ENCODE results near the gene MAP2K4.
"Not testable (repeated sequence)": the region's sequence is repeated elsewhere in the genome, so short reads cannot be mapped to it uniquely, and the experiment has no call there.

MAP2K4 gene

DNA sequence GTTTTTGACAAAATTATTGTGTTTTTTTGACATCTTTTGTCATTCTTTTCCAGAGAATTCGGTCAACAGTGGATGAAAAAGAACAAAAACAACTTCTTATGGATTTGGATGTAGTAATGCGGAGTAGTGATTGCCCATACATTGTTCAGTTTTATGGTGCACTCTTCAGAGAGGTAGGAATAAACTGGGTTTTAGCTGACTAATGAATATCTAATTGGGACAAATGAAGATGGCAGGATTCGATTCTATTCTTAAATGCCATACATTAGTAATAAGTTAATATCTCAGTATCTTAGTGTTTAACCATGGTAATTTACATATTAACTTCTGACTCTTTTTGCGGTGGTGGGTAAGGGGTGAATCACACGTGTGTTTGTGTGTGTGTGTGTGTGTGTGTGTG lies 74.8 kb downstream of the MAP2K4 start:
- no peak for DNase-seq

DNA sequence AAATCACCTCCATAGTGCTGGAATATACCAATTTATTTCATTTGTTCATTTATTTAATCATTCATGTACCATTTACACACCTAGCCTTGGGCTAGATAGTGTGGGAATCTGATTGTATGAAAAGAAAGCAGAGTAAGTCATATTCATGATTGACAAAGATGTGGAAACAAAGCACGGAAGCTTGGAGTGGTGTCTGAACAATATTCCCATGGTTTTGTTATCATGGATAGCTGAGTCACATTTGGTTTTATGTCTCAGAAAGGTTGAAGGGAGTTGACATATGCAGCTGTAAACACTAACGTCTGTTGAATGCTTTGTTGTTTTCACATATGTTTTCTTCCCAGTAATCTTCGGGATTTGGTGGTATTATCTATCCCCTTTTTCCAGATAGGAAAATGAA lies 76.6 kb downstream of the MAP2K4 start:
- no peak for DNase-seq

DNA sequence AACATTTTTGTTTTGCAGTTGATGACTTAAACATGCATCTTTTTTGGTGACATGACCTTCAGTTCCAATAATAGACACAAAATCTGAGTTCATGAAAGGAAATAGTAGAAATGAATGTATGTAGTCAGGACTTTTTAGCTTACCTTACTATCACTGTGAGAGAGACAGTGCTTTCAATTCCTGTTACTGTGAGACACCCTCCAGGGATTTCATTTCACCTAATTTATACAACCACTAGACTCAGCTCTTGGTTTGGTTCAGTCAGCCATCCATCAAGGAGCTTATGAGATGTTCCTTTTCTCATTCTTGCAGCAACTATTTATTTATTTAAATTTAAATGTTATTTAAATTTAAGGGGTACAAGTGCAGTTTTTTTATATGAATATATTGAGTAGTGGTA lies 77.9 kb downstream of the MAP2K4 start:
- DNase-seq, result no peak

DNA sequence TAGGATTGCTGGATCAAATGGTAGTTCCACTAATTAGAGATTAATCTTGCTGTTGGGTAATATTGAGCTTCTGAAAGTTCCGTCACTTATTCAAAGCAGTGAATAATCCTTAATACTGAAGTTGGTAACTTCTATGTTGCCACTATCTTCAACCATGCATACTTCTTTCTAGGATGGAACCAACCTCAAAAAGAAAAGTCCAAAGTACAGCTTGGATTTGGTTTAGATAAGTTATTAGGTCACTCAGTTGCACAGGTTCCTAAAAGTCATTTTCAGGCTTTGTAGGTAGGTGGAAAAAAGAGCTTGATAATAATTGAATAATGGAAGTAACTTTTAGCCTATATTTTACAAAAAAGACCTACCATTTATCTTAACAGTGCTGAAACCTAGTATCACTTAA lies 78.7 kb downstream of the MAP2K4 start:
- DNase-seq, result no peak

DNA sequence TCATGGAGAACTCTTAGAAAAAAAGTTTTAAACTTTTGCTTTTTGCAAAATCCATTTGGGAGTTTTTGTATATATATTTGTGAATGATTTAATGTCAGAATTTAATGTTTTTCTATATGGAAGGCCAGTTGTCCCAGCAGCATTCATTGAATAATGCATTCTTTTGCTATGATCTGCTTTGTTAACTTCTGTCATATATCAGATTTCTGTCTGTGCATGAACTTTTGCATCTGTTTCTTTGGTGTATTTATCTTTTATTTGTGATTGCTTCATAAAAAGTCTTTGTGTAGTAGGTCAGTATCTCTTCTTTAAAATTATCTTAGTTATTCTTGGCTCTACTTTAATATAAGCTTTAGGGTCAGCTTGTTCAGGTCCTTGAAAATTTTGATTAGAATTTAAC lies 84.2 kb downstream of the MAP2K4 start:
- no peak for DNase-seq

DNA sequence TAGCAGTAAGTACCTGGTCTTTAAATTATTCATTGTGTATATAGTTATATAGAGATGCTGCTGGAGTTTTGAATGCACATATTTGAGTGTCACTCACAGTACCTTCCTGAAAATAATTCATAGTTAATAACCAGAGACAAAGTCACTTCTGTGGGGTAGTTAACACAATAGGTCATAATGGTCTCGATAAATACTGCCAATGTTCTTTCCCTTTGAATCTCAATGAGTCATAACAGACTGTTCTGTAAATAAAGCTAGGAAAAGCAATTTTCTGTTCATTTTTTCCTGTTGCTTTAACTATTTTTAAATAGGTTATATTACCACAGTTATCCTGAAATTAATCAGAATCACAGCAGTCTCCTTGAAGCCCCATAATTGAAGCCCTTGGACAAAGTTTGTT lies 87.2 kb downstream of the MAP2K4 start:
- DNase-seq, result no peak

DNA sequence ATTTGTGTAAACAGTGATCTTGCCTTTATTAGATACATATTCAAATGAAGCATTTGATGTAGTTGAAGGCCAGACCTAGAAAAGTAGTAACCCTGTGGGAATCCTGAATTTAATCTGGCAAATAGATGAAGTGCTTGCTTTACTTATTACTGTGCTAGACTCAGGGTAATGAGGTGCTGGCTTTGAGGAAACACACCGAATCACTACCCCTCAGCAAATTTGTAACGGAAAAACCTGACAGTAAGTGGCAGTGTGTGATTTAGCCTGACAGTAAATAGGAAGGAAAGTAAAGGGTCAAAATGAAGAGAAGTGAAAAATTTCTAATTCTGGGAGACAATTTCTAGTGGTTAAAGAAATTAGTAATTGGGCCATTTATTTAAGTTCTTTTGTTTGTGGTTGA lies 90.2 kb downstream of the MAP2K4 start:
- no peak for DNase-seq

DNA sequence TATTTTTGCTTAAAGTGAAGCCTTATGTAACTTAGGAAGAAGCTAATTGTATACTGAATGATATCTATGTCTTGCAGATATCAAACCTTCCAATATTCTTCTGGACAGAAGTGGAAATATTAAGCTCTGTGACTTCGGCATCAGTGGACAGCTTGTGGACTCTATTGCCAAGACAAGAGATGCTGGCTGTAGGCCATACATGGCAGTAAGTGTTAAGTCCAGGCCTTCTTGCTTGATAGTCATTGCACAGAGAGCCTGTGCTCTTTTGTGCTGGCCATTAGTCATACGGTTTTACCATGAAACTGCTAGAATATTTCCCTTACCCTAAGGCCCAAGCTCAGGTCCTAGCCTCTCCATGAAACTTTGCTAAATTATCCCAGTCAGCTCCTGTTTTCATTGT lies 92.5 kb downstream of the MAP2K4 start:
- DNase-seq, result no peak

DNA sequence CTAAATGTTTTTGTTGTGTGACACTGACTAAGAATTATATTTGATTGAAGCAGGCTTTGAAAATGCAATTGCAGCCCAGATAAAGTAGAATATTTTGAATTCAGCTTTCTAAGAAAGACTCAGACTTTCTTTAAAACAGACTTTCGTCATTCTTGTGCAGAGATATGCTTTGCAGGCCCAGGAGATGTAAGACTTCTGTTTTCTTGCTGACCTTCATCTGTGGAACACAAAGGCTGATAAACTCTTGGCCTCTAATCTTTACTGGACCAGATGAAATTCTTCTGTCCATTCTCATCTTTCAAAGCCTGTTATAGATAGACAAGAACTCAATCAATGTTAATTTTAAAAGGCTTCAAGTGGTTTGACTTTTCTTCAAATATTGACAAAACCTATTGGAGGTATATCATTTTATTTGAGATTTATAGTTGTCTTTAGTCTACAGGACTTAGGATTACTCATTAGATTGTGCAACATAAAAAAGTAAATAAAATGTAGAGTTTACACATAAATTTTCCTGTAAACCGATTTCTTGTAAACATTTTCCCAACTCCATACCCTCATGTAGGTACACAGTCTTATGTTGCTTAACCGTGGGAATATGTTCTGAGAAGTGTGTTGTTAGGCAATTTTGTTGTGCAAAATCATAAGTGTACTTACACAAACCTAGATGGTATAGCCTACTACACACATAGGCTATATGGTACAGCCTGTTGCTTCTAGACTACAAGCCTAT lies 94.2 kb downstream of the MAP2K4 start:
- no peak for DNase-seq

DNA sequence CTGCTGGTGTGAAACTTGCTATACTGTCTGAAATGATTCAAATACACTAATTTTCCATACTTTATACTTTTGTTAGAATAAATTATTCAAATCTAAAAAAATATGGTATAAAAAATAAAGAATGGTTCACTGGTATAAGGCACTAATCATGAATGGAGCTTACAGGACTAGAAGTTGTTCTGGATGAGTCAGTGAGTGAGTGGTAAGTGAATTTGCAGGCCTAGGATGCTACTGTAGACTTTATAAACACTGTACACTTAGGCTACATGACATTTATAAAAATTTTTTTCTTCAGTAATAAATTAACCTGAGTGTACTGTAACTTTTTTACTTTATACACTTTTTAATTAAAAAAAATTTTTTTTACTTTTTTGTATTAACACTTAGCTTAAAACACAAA lies 95.5 kb downstream of the MAP2K4 start:
- DNase-seq, result no peak

DNA sequence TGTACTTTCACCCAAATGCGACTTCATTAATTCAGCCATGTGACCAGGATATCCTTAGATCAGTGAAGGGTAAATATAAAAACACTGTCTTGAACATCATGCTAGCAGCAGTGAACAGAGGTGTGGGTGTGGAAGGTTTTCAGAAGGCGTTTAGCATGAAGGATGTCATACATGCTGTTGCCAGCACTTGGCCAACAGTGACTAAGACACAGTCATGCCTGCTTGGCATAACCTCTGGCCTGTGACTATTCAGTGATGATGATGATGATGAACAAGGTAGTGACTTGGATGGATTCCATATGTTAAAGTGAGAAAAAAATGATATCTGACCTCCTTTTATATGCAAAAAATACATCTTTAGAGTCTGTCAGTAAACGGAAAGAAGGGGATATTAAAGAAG lies 97.9 kb downstream of the MAP2K4 start:
- no peak for DNase-seq

DNA sequence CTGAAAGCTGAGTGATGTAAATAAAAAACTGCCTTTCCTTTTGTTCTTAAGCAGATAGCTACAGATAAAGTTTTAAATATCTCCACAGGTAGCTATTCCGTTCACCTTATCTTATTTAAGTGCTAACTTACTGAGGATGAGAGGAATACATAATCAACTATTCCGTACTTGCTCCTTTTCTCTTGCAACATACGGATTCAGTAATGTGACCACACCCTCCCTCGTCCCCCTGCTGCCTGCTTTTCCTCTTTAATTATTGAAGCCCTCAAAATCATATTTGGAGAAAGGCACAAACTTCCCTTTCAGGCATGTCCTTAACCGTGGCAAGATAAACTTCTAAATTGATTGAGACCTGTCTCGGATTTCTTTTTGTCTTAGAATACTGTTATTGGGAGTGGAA lies 101.4 kb downstream of the MAP2K4 start:
- DNase-seq, result no peak

DNA sequence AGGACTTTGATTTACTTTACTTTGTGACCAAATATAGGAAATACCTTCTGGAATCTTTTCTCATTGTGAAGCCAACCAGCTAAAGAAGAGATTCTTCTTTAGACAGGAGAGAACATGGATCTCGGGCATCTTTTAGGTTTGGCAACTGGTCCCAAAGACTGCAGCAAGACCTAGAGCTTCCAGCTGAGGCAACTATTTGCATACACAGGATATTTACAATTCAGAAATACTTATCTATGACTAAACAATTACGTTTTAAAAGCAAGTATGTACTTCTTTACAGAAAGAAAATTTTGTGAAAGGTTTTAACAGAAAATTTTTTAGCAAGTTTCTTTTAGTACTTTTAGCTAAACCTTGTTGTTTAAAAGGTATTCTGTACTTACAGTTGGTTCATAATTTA lies 106.5 kb downstream of the MAP2K4 start:
- DNase-seq, result no peak

DNA sequence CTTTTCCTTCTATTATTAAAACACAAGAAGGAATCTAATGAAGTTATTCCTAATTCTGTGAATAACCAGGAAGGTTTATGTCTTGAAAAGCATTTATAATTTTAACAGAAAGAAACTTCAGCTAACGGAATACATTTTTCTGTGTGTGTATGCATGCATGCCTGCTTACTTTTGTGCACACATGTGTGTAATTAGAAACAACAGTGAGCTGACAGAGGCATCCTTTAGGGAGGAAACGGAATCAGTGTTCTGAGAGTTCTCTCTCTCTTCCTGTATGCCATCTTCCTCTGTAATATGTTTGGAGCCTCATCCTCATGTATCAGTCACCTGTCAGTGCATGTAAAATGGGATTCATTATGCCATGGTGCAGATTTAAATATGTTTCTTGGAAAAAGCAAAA lies 107.0 kb downstream of the MAP2K4 start:
- no peak for DNase-seq

DNA sequence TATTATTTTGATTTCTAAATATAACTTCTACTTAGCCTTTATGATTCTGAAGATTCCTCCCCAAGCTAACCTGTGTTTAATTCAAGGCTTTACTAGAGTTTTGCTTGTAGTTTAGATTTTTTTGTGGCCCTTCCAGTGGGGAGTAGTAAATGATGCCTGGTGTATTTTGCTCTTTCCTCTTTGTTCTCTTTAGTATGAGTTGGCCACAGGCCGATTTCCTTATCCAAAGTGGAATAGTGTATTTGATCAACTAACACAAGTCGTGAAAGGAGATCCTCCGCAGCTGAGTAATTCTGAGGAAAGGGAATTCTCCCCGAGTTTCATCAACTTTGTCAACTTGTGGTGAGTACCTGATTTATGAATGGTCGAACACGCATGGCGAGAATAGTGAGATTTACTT lies 108.3 kb downstream of the MAP2K4 start:
- no peak for DNase-seq

DNA sequence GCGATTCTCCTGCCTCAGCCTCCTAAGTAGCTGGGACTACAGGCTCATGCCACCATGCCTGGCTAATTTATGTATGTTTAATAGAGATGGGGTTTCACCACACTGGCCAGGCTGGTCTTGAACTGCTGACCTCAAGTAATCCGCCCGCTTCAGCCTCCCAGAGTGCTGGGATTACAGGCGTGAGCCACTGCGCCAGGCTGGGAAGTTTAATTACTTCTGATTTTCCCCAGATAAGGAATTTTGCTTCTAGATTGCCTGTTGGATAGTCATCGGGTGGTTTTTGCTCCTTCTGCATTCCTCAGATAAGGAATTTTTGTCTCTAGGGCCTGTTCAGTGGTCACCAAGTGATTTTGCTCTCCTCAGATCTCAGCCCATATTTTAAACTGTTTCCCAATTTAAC lies 112.5 kb downstream of the MAP2K4 start:
- no peak for DNase-seq

DNA sequence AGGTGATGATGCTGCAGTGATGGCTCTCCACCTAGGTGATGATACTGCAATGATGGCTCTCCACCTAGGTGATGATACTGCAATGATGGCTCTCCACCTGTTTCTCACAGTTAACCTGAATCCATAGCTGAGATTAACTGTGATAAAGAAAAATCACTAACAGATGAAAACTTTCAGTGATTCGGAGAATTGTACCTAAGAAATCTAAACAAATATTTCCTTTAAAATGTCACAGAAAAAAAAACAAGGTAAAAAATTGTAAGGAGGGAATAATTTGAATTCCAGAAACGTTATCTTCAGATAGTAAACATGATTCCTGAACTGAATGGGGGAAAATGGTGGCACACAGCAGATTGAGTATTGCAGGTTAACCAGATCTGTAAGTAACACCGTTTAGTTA lies 113.4 kb downstream of the MAP2K4 start:
- no peak for DNase-seq

DNA sequence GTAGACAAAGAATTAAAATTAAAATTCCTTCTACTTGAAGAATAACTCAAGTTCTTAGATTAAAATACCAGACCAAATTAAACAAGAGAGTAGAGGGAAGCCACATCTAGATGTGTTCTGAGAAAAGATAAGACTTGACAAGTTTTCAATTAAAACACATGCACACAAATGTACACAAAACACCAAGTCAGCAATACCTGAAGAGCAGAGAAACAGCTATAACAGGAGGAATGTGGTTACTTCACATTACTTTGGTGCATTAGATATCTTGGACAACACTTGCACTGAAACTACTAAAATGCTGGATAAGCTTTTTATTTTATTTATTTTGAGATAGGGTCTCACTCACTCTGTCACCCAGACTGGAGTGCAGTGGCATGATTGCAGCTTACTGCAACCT lies 113.9 kb downstream of the MAP2K4 start:
- DNase-seq, result no peak

DNA sequence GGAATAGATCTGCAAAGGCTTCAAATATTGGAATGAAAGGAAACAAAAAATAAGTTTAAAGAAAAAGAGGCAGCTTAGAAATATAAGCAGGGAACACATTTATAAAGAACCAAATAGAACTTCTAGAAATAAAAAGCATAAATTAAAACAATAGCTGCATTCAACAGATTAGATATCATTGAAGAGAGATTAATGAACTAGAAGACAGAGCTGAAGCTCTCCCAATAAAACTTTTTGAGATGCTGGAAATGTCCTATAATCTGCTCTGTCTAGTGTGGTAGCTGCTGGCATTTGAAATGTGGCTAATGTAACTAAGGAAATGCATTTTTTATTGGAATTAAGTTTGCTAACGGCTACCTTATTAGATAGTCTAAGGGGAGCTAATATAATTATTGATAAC lies 115.6 kb downstream of the MAP2K4 start:
- no peak for DNase-seq

DNA sequence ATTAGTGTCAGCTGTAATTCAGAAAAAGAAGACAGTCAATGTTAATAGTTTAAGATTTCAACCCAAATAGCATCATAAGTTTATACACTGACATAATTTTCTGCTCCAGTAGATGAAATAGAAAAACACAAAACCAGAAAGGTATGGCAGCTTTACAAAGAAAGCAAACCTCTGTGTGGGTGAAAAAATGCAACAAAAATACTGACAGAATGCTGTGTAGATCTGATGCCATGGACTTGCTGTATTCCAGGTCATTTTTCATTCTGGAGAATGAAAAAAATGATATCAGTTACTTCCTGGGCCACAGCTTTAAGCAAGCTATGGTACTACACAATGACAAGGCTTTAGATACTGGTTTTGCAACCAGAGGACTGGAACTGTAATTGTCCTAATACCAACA lies 116.0 kb downstream of the MAP2K4 start:
- DNase-seq, result no peak

DNA sequence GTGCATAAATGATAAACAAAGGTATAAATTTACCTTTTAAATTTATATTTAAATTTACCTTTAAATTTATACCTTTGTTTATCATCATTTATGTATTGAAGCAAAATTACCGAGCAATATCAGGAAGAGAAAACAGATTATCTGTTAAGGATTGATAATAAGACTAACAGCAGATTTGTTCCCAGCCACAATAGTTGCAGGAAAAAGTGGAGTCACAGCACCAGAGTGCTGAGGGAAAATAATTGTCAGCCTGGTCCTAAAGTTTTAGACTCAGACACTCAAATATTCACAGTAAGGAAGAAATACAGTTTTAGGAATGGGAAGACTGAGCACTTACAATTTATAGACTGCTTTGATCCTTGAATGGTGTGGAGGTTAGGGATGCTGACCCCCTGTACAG lies 117.2 kb downstream of the MAP2K4 start:
- no peak for DNase-seq

DNA sequence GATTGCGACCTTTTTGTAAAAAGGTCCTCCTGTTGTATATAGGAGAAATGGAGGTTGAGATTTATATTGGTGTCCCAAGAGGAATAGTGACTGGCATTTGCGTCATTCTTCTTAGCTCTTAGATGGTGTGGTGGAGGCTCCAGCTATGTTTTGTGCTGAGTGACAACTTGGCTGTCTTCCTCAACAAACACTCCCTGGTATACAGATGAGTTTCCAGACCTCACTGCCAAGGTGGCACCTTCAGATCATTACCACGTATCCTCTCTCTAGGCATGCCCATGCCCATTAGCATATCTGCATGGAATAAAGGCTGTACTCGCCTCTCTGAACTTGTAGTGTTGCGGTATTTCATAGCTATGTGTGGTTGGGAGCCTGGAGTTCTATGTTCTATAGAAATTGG lies 120.0 kb downstream of the MAP2K4 start:
- DNase-seq, result no peak

DNA sequence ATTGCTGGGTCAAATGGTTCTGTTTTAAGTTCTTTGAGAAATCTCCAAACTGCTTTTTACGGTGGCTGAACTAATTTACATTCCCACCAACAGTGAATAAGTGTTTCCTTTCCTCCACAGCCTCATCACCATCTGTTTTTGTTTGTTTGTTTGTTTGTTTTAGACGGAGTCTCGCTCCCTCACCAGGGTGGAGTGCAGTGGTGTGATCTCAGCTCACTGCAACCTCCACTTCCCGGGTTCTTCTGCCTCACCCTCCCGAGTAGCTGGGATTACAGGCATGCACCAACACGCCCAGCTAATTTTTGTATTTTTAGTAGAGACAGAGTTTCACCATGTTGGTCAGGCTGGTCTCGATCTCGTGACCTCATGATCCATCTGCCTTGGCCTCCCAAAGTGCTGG lies 141.5 kb downstream of the MAP2K4 start:
- DNase-seq, result not testable (repeated sequence)

DNA sequence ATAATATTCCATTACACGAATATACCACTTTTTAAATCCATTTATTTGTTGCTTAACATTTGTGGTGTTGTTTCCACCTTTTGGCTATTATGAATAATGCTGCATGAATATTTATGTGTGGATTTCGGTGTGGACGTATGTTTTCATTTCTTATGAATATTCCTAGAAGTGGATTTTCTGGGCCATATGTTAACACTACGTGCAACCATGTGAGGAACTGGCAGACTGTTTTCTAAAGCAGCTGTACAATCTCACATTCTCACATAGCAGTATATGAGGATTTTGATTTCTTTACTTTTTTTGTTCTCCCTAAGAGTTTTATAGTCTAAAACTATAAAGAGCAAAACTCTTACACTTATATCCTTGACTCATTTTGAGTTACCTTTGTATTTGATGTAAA lies 143.4 kb downstream of the MAP2K4 start:
- no peak for DNase-seq

DNA sequence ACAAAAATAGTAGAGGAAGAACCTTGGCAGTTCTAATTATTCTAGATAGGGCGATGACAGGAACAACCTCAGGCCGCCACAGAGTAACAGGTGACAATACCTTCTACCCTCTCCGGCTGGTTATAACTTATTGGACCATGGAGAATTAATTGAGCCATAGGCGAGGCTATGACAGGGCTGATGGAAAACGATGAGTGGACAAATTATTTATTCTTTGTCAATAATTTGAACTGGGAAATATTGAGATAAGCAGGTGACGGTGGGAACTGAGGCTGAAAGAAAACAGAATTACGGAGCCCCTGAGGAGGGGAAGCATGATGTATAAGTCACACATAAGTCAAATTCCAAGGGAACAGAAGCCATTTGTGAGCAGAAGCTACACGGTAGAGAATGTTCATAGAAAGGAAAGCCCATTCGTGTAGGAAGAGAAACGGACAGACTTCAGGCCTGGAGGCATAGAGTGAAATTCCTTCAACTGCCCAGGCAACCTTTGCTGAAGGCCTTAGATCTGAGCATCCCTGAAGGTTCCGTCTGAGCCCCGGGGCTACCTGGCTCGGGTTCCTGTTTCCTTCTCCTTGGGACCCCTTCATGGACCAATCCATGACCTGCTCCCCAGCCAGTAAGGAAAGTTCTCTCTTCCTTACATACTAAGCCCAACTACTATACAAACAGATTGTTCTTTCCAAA lies 158.1 kb downstream of the MAP2K4 start:
- no peak for DNase-seq

Data from CD4-positive, alpha-beta T cell treated with Interleukin-4 for 4 hours (primary cell).